ENCODE data around the gene KLHL40. TPM values are rescaled to one million over a fixed set of nuclear protein-coding genes. Genes with fewer than 3 reads are reported as not detected.

Gene KLHL40
- total and polyA plus RNA-seq, 9 of the 15 experiments (the other 6 are each of a cell fraction or from before 2014, with no cell fraction given) = not detected

- TF ChIP-seq, protein P1, sequence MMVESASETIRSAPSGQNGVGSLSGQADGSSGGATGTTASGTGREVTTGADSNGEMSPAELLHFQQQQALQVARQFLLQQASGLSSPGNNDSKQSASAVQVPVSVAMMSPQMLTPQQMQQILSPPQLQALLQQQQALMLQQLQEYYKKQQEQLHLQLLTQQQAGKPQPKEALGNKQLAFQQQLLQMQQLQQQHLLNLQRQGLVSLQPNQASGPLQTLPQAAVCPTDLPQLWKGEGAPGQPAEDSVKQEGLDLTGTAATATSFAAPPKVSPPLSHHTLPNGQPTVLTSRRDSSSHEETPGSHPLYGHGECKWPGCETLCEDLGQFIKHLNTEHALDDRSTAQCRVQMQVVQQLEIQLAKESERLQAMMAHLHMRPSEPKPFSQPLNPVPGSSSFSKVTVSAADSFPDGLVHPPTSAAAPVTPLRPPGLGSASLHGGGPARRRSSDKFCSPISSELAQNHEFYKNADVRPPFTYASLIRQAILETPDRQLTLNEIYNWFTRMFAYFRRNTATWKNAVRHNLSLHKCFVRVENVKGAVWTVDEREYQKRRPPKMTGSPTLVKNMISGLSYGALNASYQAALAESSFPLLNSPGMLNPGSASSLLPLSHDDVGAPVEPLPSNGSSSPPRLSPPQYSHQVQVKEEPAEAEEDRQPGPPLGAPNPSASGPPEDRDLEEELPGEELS (CRISPR knock-in tag; IDR thresholded peaks at IDR 0.05; ENCODE audit: borderline replicate concordance) = no peak
- no peak for TF ChIP-seq RBM39 (optimal IDR thresholded peaks at IDR 0.05; ENCODE audit: low read depth, low read length)
- peak in 1 of 2 experiments; percentile 68; a peak in 3 of 4 replicates for TF ChIP-seq MAZ (CRISPR knock-in tag; conservative IDR thresholded peaks at IDR 0.05 in 1 of 2, IDR thresholded peaks at IDR 0.05 in 1 of 2)
- no peak for TF ChIP-seq SAP30 (IDR thresholded peaks at IDR 0.05; ENCODE audit: borderline replicate concordance, insufficient read depth, low read depth, low read length, poor library complexity, severe bottlenecking)
- no peak for TF ChIP-seq KDM1A (IDR thresholded peaks at IDR 0.05)
- no peak for TF ChIP-seq ZC3H4 (CRISPR knock-in tag; IDR thresholded peaks at IDR 0.05; ENCODE audit: borderline replicate concordance)
- no peak for TF ChIP-seq KLF16 (IDR thresholded peaks at IDR 0.05)
- TF ChIP-seq YBX1 (IDR thresholded peaks at IDR 0.05) = no peak
- 0 out of 2 replicates have a peak, but pooled peaks have one; percentile 56 for TF ChIP-seq ZNF57 (CRISPR knock-in tag; IDR thresholded peaks at IDR 0.05)
- peak; percentile 49; the same call in 1 of the 2 replicates for TF ChIP-seq SMARCA5 (IDR thresholded peaks at IDR 0.05)
- TF ChIP-seq MAFF (IDR thresholded peaks at IDR 0.05; ENCODE audit: low read length) = no peak
- no peak for TF ChIP-seq ZNF764 (CRISPR knock-in tag; IDR thresholded peaks at IDR 0.05; ENCODE audit: low read depth)
- TF ChIP-seq ZNF165 (CRISPR knock-in tag; IDR thresholded peaks at IDR 0.05; ENCODE audit: borderline replicate concordance) = no peak
- no peak for TF ChIP-seq CREB1 (IDR thresholded peaks at IDR 0.05)
- TF ChIP-seq CREB1 (CRISPR knock-in tag; IDR thresholded peaks at IDR 0.05) = no peak
- no peak for TF ChIP-seq SRSF3 (IDR thresholded peaks at IDR 0.05; ENCODE audit: insufficient read depth, low read length)
- TF ChIP-seq PHF20 (IDR thresholded peaks at IDR 0.05; ENCODE audit: partially characterized antibody) = no peak
- TF ChIP-seq HDGF (IDR thresholded peaks at IDR 0.05) = peak; percentile 79
- TF ChIP-seq PTTG1 (tag; IDR thresholded peaks at IDR 0.05; ENCODE audit: low read depth) = no peak
- TF ChIP-seq, protein P2, sequence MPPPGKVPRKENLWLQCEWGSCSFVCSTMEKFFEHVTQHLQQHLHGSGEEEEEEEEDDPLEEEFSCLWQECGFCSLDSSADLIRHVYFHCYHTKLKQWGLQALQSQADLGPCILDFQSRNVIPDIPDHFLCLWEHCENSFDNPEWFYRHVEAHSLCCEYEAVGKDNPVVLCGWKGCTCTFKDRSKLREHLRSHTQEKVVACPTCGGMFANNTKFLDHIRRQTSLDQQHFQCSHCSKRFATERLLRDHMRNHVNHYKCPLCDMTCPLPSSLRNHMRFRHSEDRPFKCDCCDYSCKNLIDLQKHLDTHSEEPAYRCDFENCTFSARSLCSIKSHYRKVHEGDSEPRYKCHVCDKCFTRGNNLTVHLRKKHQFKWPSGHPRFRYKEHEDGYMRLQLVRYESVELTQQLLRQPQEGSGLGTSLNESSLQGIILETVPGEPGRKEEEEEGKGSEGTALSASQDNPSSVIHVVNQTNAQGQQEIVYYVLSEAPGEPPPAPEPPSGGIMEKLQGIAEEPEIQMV (tag; conservative IDR thresholded peaks at IDR 0.05; ENCODE audit: low read depth) = no peak
- no peak for TF ChIP-seq CBFB (CRISPR knock-in tag; IDR thresholded peaks at IDR 0.05)
- TF ChIP-seq ZZZ3 (IDR thresholded peaks at IDR 0.05) = no peak
- no peak for TF ChIP-seq ZNF175 (CRISPR knock-in tag; IDR thresholded peaks at IDR 0.05; ENCODE audit: low read depth)
- peak; percentile 75 for TF ChIP-seq POLR2A (conservative IDR thresholded peaks at IDR 0.05)
- no peak for TF ChIP-seq BMI1 (IDR thresholded peaks at IDR 0.05; ENCODE audit: low read length)
- TF ChIP-seq KLF1 (tag; IDR thresholded peaks at IDR 0.05) = 0 out of 2 replicates have a peak, but pooled peaks have one; percentile 27
- no peak for TF ChIP-seq ZNF316 (IDR thresholded peaks at IDR 0.05)
- TF ChIP-seq GTF2A2 (tag; IDR thresholded peaks at IDR 0.05) = no peak
- no peak for TF ChIP-seq ZBTB1 (CRISPR knock-in tag; IDR thresholded peaks at IDR 0.05; ENCODE audit: borderline replicate concordance, low read depth)
- no peak for TF ChIP-seq NFIX (CRISPR knock-in tag; IDR thresholded peaks at IDR 0.05; ENCODE audit: low read depth)
Measured at GRCh38 chr3:42652611-42653302, 32.6 kb upstream of the KLHL40 start (continued).
